ENCODE data around the gene CNTN4. TPM values are rescaled to one million over a fixed set of nuclear protein-coding genes. Genes with fewer than 3 reads are reported as not detected.

Gene CNTN4
- total RNA-seq, 6 experiments from 2014 or later, result 1.5 to 3.9 (median 1.7) TPM

GRCh38 chr3:2441558-2441957, 342.9 kb downstream of the CNTN4 start:
- no peak for ATAC-seq
- WGBS (ENCODE audit: insufficient coverage, low coverage, low lambda C conversion rate, missing lambda C conversion rate), result 28% methylated on average over 3 of the region's 3 CpGs
- H3K27me3 ChIP-seq, result no peaks in the 10 kb centered on the region
- H3K36me3 ChIP-seq, result no peaks in the 10 kb centered on the region
- no peaks in the 10 kb centered on the region for H3K9me3 ChIP-seq
- DNase-seq, result no peak
- no peak overlapping the region for H3K4me3 ChIP-seq
- no peak overlapping the region for H3K27ac ChIP-seq
- intact Hi-C loops (cut with DNase I), result no loop called here
- TF ChIP-seq CTCF (IDR thresholded peaks at IDR 0.05), result no peak
- TF ChIP-seq POLR2A (IDR thresholded peaks at IDR 0.05), result no peak
- no peaks in the 10 kb centered on the region for H3K4me1 ChIP-seq

- Histone ChIP-seq H3K4me3 (no peak overlapping the region), H3K27me3 (no peaks in the 10 kb centered on the region), H3K9me3 (no peaks in the 10 kb centered on the region), H3K36me3 (no peaks in the 10 kb centered on the region), H3K27ac (no peak overlapping the region), H3K4me1 (no peaks in the 10 kb centered on the region)
- intact Hi-C loops (cut with DNase I), result no loop called here
- DNase-seq (no peak), ATAC-seq (no peak)
- TF ChIP-seq CTCF (IDR thresholded peaks at IDR 0.05) (no peak), POLR2A (IDR thresholded peaks at IDR 0.05) (no peak)
- 70% methylated on average over 3 of the region's 3 CpGs for WGBS (ENCODE audit: insufficient coverage, low coverage, low lambda C conversion rate, missing lambda C conversion rate)
These were observed 347.5 kb downstream of the CNTN4 start for GRCh38 chr3:2446146-2446545.

- Histone ChIP-seq H3K9me3 (no peaks in the 10 kb centered on the region), H3K4me1 (no peaks in the 10 kb centered on the region), H3K27me3 (no peaks in the 10 kb centered on the region), H3K27ac (no peak overlapping the region), H3K4me3 (no peak overlapping the region), H3K36me3 (no peaks in the 10 kb centered on the region)
- ATAC-seq, result no peak
- 61% methylated on average over 6 of the region's 6 CpGs for WGBS (ENCODE audit: insufficient coverage, low coverage, low lambda C conversion rate, missing lambda C conversion rate)
- intact Hi-C loops (cut with DNase I), result no loop called here
- TF ChIP-seq POLR2A (IDR thresholded peaks at IDR 0.05), result no peak
- no peak for TF ChIP-seq CTCF (IDR thresholded peaks at IDR 0.05)
- DNase-seq, result no peak
These were observed 353.6 kb downstream of the CNTN4 start for GRCh38 chr3:2452249-2452648.

GRCh38 chr3:2454865-2455264, 356.2 kb downstream of the CNTN4 start:
- H3K4me1 ChIP-seq, result no peaks in the 10 kb centered on the region
- WGBS (ENCODE audit: insufficient coverage, low coverage, low lambda C conversion rate, missing lambda C conversion rate), result 41% methylated on average over 2 of the region's 2 CpGs
- H3K4me3 ChIP-seq, result no peak overlapping the region
- no peak for ATAC-seq
- intact Hi-C loops (cut with DNase I), result no loop called here
- no peak for DNase-seq
- no peak overlapping the region for H3K27ac ChIP-seq
- H3K9me3 ChIP-seq, result no peaks in the 10 kb centered on the region
- no peaks in the 10 kb centered on the region for H3K27me3 ChIP-seq
- no peak for TF ChIP-seq POLR2A (IDR thresholded peaks at IDR 0.05)
- no peak for TF ChIP-seq CTCF (IDR thresholded peaks at IDR 0.05)
- no peaks in the 10 kb centered on the region for H3K36me3 ChIP-seq

- H3K9me3 ChIP-seq, result no peaks in the 10 kb centered on the region
- TF ChIP-seq POLR2A (IDR thresholded peaks at IDR 0.05), result no peak
- TF ChIP-seq CTCF (IDR thresholded peaks at IDR 0.05), result no peak
- no peak overlapping the region for H3K4me3 ChIP-seq
- H3K4me1 ChIP-seq, result no peaks in the 10 kb centered on the region
- WGBS (ENCODE audit: insufficient coverage, low coverage, low lambda C conversion rate, missing lambda C conversion rate), result 54% methylated on average over 4 of the region's 4 CpGs
- intact Hi-C loops (cut with DNase I), result no loop called here
- no peak for DNase-seq
- ATAC-seq, result no peak
- H3K27me3 ChIP-seq, result no peaks in the 10 kb centered on the region
- H3K27ac ChIP-seq, result no peak overlapping the region
- no peaks in the 10 kb centered on the region for H3K36me3 ChIP-seq
These were observed 358.1 kb downstream of the CNTN4 start for GRCh38 chr3:2456788-2457187.

Measured in right lobe of liver (tissue), 6 donors.